K562 (cell line): ENCODE measurements around the gene CCDC88C. TPM values are rescaled to one million over a fixed set of nuclear protein-coding genes. Genes with fewer than 3 reads are reported as not detected.
A peak's percentile ranks its signal among the peaks of the same experiment; 100 is the strongest.

Source experiments
- ATAC-seq: fragments of 200-7000 bp; cut with Tn5 transposase; 3 replicates; pipeline ENCODE4 v1.9.1; 2020; ENCODE audit warnings: moderate library complexity
- BruUV-seq: library from RNA; stranded (reverse); fragments of 400-500 nt; replicated peaks from 2 replicates; lab custom pipeline; 2021; lab: Mats Ljungman, UMichigan
- CTCF ChIA-PET: fragments of 300-600 bp; formaldehyde crosslinking; extraction: SDS; loops from one replicate; lab custom pipeline; 2021; ENCODE audit warnings: low intra/inter-chr PET ratio; lab: Yijun Ruan, JAX
- POLR2A ChIA-PET: fragments of 300-600, 350-650 bp; sonication (Branson Sonifier 250); formaldehyde crosslinking; extraction: SDS; loops from one replicate; lab custom pipeline; 2021; ENCODE audit warnings: antibody characterized with exemption, inconsistent platforms; lab: Yijun Ruan, JAX
- DNase-seq, 4 experiments: peaks; one replicate each; pipeline versions ENCODE4 v3.0.0 to v3.0.0-alpha.2; 2011 to 2018; ENCODE audit warnings: low spot score in 3 of 4, mixed read lengths in 3 of 4; ENCODE audit errors: extremely low read depth in 1 of 4
- FAIRE-seq: peaks from 2 replicates; lab custom pipeline; 2011; peaks lifted over from hg19 to GRCh38; lab: Jason Lieb, UNC
- H2AFZ ChIP-seq: 2 replicates; pipeline ENCODE4 v1.6.0; 2011; ENCODE audit warnings: low read depth, low read length, control low read depth, inconsistent platforms
- H3K27ac ChIP-seq: fragments of 200-600 bp; 3 replicates; pipeline ENCODE4 v1.8.0; 2011; ENCODE audit warnings: low read depth, mild to moderate bottlenecking, control low read depth, inconsistent platforms, low read length, moderate library complexity, mixed read lengths; ENCODE audit errors: extremely low read depth
- H3K27me3 ChIP-seq, 2 experiments: fragments of 300-600 bp in 1 of 2; 2 replicates in 1 of 2; 3 replicates in 1 of 2; pipeline versions ENCODE4 v1.6.0 to v1.8.0; 2011; ENCODE audit warnings: inconsistent platforms in 2 of 2, low read length in 2 of 2, mild to moderate bottlenecking in 1 of 2, mixed read lengths in 1 of 2, moderate library complexity in 1 of 2; ENCODE audit not compliant: control insufficient read depth in 2 of 2, insufficient read depth in 2 of 2
- H3K36me3 ChIP-seq: fragments of 300-600 bp; 3 replicates; pipeline ENCODE4 v1.8.0; 2011; ENCODE audit warnings: mild to moderate bottlenecking, low read length, inconsistent platforms; ENCODE audit not compliant: control insufficient read depth, insufficient read depth
- H3K4me1 ChIP-seq, 2 experiments: fragments of 200-600 bp in 1 of 2; replicated peaks in 1 of 2; 2 replicates in 1 of 2; 3 replicates in 1 of 2; pipeline versions ENCODE4 v1.5.1 to v1.8.0; 2011; ENCODE audit warnings: inconsistent platforms in 2 of 2, low read length in 2 of 2, mild to moderate bottlenecking in 1 of 2, mixed read lengths in 1 of 2, moderate library complexity in 1 of 2; ENCODE audit not compliant: control insufficient read depth in 2 of 2, insufficient read depth in 2 of 2
- H3K4me2 ChIP-seq: 2 replicates; pipeline ENCODE4 v1.6.1; 2011; ENCODE audit warnings: low read length, control low read depth, inconsistent platforms, mixed read lengths; ENCODE audit not compliant: insufficient read depth
- H3K4me3 ChIP-seq: fragments of 200-600 bp; sonication (generic), shearing (Covaris generic); 2 replicates; pipeline ENCODE4 v1.5.1; 2016; ENCODE audit warnings: control low read depth, inconsistent platforms
- H3K79me2 ChIP-seq: fragments of 200-600 bp; 3 replicates; pipeline ENCODE4 v1.8.0; 2011; ENCODE audit warnings: low read length, inconsistent platforms; ENCODE audit not compliant: control insufficient read depth, insufficient read depth
- H3K9ac ChIP-seq, 2 experiments: 2 replicates each; pipeline versions ENCODE4 v1.6.0 to v1.6.1; 2011; ENCODE audit warnings: low read depth in 2 of 2, low read length in 2 of 2, control low read depth in 1 of 2, inconsistent platforms in 1 of 2, mild to moderate bottlenecking in 1 of 2, mixed read lengths in 1 of 2; ENCODE audit not compliant: insufficient read depth in 1 of 2
- H3K9me1 ChIP-seq: one replicate; pipeline ENCODE4 v1.6.0; 2011; ENCODE audit warnings: inconsistent platforms, mild to moderate bottlenecking, low read length, moderate library complexity; ENCODE audit not compliant: control insufficient read depth, insufficient read depth
- H3K9me3 ChIP-seq: replicated peaks from 2 replicates; pipeline ENCODE4 v1.5.1; 2011; ENCODE audit warnings: low read depth, low read length, inconsistent platforms; ENCODE audit not compliant: control insufficient read depth, insufficient read depth
- H4K20me1 ChIP-seq: replicated peaks from 2 replicates; pipeline ENCODE4 v1.6.1; 2011; ENCODE audit warnings: low read length, inconsistent platforms, mixed read lengths; ENCODE audit not compliant: control insufficient read depth, insufficient read depth
- ARHGAP35 ChIP-seq: fragments of 450-650 bp; IDR thresholded peaks from 2 replicates; pipeline ENCODE4 v1.6.1; 2018; ENCODE audit not compliant: partially characterized antibody
- MEIS2 ChIP-seq: fragments of 450-650 bp; IDR thresholded peaks from 2 replicates; pipeline ENCODE4 v1.6.1; 2014; ENCODE audit warnings: mild to moderate bottlenecking; ENCODE audit not compliant: partially characterized antibody
- TCF7 ChIP-seq: sonication (generic); IDR thresholded peaks from 2 replicates; pipeline ENCODE4 v1.6.1; 2016; ENCODE audit warnings: antibody characterized with exemption, borderline replicate concordance
- ZKSCAN3 ChIP-seq: fragments of 250-450 bp; sonication (Bioruptor Pico); IDR thresholded peaks from 2 replicates; pipeline ENCODE4 v1.4.0; 2020
- ZNF780A ChIP-seq: fragments of 250-450 bp; sonication (Bioruptor Pico); IDR thresholded peaks from 2 replicates; pipeline ENCODE4 v1.5.0; 2021; ENCODE audit warnings: mild to moderate bottlenecking
- WGBS: fragments of 100-300 bp; shearing (Covaris generic); methylation state at CpG from one replicate; pipeline ENCODE4 v1.1.6; 2016; ENCODE audit warnings: low coverage, mixed read lengths; ENCODE audit not compliant: insufficient coverage; ENCODE audit errors: missing lambda C conversion rate; 5-methylcytosine and 5-hydroxymethylcytosine counted together
- in situ Hi-C: fragments of 300-500 bp; cut with MboI; formaldehyde crosslinking; loops from 4 replicates; pipeline ENCODE4 v1.15.0; 2018; ENCODE audit warnings: inconsistent platforms, mixed read lengths
- intact Hi-C: fragments of 100-400 bp; cut with micrococcal nuclease; formaldehyde crosslinking; loops from 2 replicates; pipeline ENCODE4 v1.14.2; 2022
- polyA plus RNA-seq, 8 experiments: library from polyadenylated mRNA; depleted of rRNA in 4 of 8; stranded (reverse) in 5 of 8; unstranded in 3 of 8; fragments of >200 nt; fragmentation: Nextera tagmentation in 2 of 8; fragmentation: Illumina TruSeq in 1 of 8; extraction: Ambion mirVana in 2 of 8; extraction: Trizol in 1 of 8; gene quantifications; 2 replicates each; pipeline versions ENCODE4 v1.2.1 to v1.2.3, GENCODE V29; 2011 to 2014; ENCODE audit warnings: inconsistent platforms in 1 of 8, missing spikeins in 1 of 8
- total RNA-seq, 7 experiments: library from RNA; depleted of rRNA in 6 of 7; stranded (reverse); fragments of >200 nt in 6 of 7; fragmentation: Illumina TruSeq in 2 of 7; extraction: Trizol in 2 of 7; gene quantifications; 2 replicates each; pipeline versions ENCODE4 v1.2.1 to v1.2.3, GENCODE V29; 2011 to 2021; ENCODE audit warnings: low replicate concordance in 1 of 7
- TF ChIP-seq, protein P1 (sequence below), 3 experiments: IDR thresholded peaks in 2 of 3; conservative IDR thresholded peaks in 1 of 3; 2 replicates each; pipeline ENCODE4 v1.5.1; 2011 to 2012; ENCODE audit warnings: low read length in 3 of 3, mild to moderate bottlenecking in 3 of 3, control low read depth in 2 of 3, improper control_type of control experiment in 1 of 3, inconsistent platforms in 1 of 3, low read depth in 1 of 3, mixed read lengths in 1 of 3, moderate library complexity in 1 of 3; ENCODE audit not compliant: insufficient read depth in 2 of 3
- TF ChIP-seq, protein P2 (sequence below): fragments of 250-450 bp; sonication (Bioruptor Pico); IDR thresholded peaks from 2 replicates; pipeline ENCODE4 v1.9.0; 2021; ENCODE audit warnings: mild to moderate bottlenecking

Gene CCDC88C
- total and polyA plus RNA-seq, 9 of the 15 experiments (the other 6 are each of a cell fraction or from before 2014, with no cell fraction given): 0.62 to 22.5 (median 10.7) TPM

DNA sequence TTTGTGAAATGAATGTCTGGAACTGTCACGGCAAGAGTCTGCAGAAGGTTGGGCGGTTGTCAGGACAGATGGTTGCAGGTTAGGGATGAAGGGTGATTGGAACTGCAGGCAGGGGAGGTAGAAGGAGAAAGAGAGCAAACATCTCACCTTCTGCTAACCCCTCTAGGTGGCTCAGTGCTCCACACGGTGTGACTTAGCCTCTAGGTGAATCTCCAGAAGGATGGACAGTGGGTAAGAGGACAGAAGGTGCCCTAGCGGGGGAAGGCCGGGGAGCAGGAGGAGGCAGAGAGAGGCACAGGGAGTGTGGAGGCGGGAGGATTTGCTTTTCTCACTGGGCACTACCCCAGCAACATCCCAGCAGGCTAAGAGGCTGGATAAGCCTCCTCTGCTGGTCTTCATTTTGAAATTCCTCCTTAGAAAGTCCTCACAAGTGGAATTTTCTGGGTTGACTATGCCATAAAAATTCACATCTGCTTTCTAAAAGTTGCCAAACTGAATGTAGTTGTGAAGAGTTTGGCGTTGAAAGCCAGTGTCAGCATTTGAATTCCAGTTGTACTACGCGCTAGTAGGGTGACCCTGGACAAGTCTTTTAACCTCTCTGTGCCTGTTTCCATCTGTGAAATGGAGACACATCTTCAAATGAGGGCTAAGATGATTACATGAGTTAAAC is 162.5 kb downstream of the CCDC88C start:
- in situ Hi-C loops: no loop called here
- Histone ChIP-seq H2AFZ (no peak overlapping the region), H3K9ac (no peak overlapping the region), H3K9me3 (no peaks in the 10 kb centered on the region), H3K79me2 (peaks cover 2% of the 10 kb centered on the region; the same call in 2 of the 3 replicates), H3K4me1 (peaks cover 30 to 36% of the 10 kb centered on the region in 2 experiments), H3K36me3 (no peaks in the 10 kb centered on the region; the same call in 2 of the 3 replicates), H3K27me3 (no peaks in the 10 kb centered on the region), H3K4me2 (no peak overlapping the region), H3K9me1 (no peaks in the 10 kb centered on the region), H3K4me3 (no peak overlapping the region), H3K27ac (no peak overlapping the region), H4K20me1 (no peaks in the 10 kb centered on the region)
- intact Hi-C loops: loop anchor here (2.0 kb wide), 1 partner anchor 78 kb away; no protein-coding TSS in a partner anchor
- TF ChIP-seq, protein P1, sequence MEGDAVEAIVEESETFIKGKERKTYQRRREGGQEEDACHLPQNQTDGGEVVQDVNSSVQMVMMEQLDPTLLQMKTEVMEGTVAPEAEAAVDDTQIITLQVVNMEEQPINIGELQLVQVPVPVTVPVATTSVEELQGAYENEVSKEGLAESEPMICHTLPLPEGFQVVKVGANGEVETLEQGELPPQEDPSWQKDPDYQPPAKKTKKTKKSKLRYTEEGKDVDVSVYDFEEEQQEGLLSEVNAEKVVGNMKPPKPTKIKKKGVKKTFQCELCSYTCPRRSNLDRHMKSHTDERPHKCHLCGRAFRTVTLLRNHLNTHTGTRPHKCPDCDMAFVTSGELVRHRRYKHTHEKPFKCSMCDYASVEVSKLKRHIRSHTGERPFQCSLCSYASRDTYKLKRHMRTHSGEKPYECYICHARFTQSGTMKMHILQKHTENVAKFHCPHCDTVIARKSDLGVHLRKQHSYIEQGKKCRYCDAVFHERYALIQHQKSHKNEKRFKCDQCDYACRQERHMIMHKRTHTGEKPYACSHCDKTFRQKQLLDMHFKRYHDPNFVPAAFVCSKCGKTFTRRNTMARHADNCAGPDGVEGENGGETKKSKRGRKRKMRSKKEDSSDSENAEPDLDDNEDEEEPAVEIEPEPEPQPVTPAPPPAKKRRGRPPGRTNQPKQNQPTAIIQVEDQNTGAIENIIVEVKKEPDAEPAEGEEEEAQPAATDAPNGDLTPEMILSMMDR (IDR thresholded peaks at IDR 0.05 in 2 of 3, conservative IDR thresholded peaks at IDR 0.05 in 1 of 3; ENCODE audit: insufficient read depth in 2 of 3, low read depth in 1 of 3, low read length in 3 of 3): 0 out of 6 replicates have a peak, but pooled peaks of 1 of the 3 experiments have one; percentile 30
- no peak for TF ChIP-seq TCF7
- no peak for TF ChIP-seq ARHGAP35
- no peak for TF ChIP-seq ZNF780A (CRISPR knock-in tag)
- no peak for TF ChIP-seq ZKSCAN3 (CRISPR knock-in tag)
- TF ChIP-seq, protein P2, sequence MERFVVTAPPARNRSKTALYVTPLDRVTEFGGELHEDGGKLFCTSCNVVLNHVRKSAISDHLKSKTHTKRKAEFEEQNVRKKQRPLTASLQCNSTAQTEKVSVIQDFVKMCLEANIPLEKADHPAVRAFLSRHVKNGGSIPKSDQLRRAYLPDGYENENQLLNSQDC (CRISPR knock-in tag): no peak
- no peak for TF ChIP-seq MEIS2
- no peak for FAIRE-seq
- DNase-seq: no peak
- no TSS peak for BruUV-seq
- ChIA-PET CTCF (interaction anchor here (1.2 kb wide), 1 partner anchor 31 kb away, joined by 3 read pairs; no protein-coding TSS in a partner anchor), POLR2A (interaction anchor here (0.6 to 1.7 kb wide), 2 partner anchors 9 to 28 kb away, joined by 4 to 7 read pairs; no protein-coding TSS in a partner anchor)
- ATAC-seq: peak; percentile 30; the same call in 2 of the 3 replicates
- WGBS: 64% methylated on average over 7 of the region's 9 CpGs
